Mammary epithelial cell (primary cell): ENCODE results near the gene HIVEP3.

Experiments
- CTCF ChIP-seq, 2 donors: IDR thresholded peaks in 1 of 2; conservative IDR thresholded peaks in 1 of 2; 2 replicates each; pipeline ENCODE4 v1.5.1; 2011 to 2012; ENCODE audit warnings: inconsistent platforms in 2 of 2, low read length in 2 of 2, mild to moderate bottlenecking in 2 of 2, control low read depth in 1 of 2, low read depth in 1 of 2; ENCODE audit not compliant: insufficient read depth in 1 of 2; ENCODE audit errors: extremely low read depth in 1 of 2
- EZH2 ChIP-seq: IDR thresholded peaks from 2 replicates; pipeline ENCODE4 v1.6.1; 2012; ENCODE audit warnings: low read length, inconsistent platforms, borderline replicate concordance

- no peak for TF ChIP-seq CTCF (conservative IDR thresholded peaks at IDR 0.05 in 1 of 2, IDR thresholded peaks at IDR 0.05 in 1 of 2; ENCODE audit: extremely low read depth in 1 of 2, insufficient read depth in 1 of 2, low read depth in 1 of 2, low read length in 2 of 2)
- no peak for TF ChIP-seq EZH2
Observed at GRCh38 chr1:41481109-41481775, 437.5 kb downstream of the HIVEP3 start.
